ENCODE results near the gene ZNF605.
"Not testable (repeated sequence)": the region's sequence is repeated elsewhere in the genome, so short reads cannot be mapped to it uniquely, and the experiment has no call there.

The ZNF605 gene

DNA sequence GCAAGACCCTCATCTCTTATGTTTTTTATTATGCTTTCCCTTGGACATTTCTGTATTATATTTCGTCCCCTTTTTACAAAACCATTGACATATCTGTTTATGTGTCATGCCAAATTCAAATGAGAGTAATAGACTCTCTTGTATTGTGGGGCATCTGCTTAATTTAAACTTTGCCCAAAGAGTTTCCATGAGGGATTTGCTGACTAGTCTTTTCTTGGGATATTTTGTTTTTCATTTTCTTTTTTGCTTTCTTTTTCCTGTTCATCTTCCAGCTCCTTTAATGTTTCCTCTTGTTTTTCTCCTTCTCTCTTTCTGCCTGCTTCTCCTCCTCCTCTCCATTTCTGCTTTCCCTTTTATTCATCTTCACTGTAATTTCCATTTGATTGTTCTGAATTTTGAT, 16.3 kb upstream of the ZNF605 start:
- TF ChIP-seq, protein P1, sequence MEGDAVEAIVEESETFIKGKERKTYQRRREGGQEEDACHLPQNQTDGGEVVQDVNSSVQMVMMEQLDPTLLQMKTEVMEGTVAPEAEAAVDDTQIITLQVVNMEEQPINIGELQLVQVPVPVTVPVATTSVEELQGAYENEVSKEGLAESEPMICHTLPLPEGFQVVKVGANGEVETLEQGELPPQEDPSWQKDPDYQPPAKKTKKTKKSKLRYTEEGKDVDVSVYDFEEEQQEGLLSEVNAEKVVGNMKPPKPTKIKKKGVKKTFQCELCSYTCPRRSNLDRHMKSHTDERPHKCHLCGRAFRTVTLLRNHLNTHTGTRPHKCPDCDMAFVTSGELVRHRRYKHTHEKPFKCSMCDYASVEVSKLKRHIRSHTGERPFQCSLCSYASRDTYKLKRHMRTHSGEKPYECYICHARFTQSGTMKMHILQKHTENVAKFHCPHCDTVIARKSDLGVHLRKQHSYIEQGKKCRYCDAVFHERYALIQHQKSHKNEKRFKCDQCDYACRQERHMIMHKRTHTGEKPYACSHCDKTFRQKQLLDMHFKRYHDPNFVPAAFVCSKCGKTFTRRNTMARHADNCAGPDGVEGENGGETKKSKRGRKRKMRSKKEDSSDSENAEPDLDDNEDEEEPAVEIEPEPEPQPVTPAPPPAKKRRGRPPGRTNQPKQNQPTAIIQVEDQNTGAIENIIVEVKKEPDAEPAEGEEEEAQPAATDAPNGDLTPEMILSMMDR (conservative IDR thresholded peaks at IDR 0.05; ENCODE audit: low read depth, low read length), result no peak
- H3K36me3 ChIP-seq (ENCODE audit: insufficient read depth), result no peaks in the 10 kb centered on the region
- no peaks in the 10 kb centered on the region for H3K4me1 ChIP-seq (ENCODE audit: low read depth, poor library complexity, severe bottlenecking)
- no peak overlapping the region for H2AFZ ChIP-seq (ENCODE audit: low read depth)
- H3K27ac ChIP-seq, result no peak overlapping the region
- H3K27me3 ChIP-seq (ENCODE audit: insufficient read depth, low read depth), result no peaks in the 10 kb centered on the region
- H3K9ac ChIP-seq, result no peak overlapping the region
- no peaks in the 10 kb centered on the region for H4K20me1 ChIP-seq (ENCODE audit: insufficient read depth)
- H3K4me2 ChIP-seq, result no peak overlapping the region
- no peak overlapping the region for H3K4me3 ChIP-seq (IDR thresholded peaks at IDR 0.05; ENCODE audit: insufficient read depth, low read depth, low read length)
- no peaks in the 10 kb centered on the region for H3K79me2 ChIP-seq (ENCODE audit: insufficient read depth, low read depth)

DNA sequence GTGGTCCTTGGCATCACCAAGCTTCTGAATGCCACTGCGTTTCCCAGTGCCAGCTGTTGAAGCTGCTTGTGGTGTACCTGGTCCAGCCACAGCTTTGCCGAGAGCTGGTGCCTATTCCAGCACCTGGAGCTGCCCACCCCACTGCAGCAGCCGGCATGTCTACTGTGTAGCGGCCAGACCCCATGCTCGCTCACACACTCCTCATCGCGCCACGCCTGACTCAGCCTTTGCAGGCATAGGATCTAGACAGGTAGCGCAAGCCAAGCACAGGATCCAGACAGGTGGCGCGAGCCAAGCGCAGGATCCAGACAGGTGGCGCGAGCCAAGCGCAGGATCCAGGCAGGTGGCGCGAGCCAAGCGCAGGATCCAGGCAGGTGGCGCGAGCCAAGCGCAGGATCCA, 11.6 kb upstream of the ZNF605 start:
- Histone ChIP-seq H3K79me2 (ENCODE audit: insufficient read depth, low read depth) (no peaks in the 10 kb centered on the region), H3K9ac (no peak overlapping the region), H3K4me1 (ENCODE audit: low read depth, poor library complexity, severe bottlenecking) (no peaks in the 10 kb centered on the region), H3K4me2 (no peak overlapping the region), H4K20me1 (ENCODE audit: insufficient read depth) (no peaks in the 10 kb centered on the region), H2AFZ (ENCODE audit: low read depth) (no peak overlapping the region), H3K27ac (no peak overlapping the region), H3K27me3 (ENCODE audit: insufficient read depth, low read depth) (no peaks in the 10 kb centered on the region), H3K36me3 (ENCODE audit: insufficient read depth) (no peaks in the 10 kb centered on the region), H3K4me3 (IDR thresholded peaks at IDR 0.05; ENCODE audit: insufficient read depth, low read depth, low read length) (no peak overlapping the region)
- TF ChIP-seq, protein P1 (conservative IDR thresholded peaks at IDR 0.05; ENCODE audit: low read depth, low read length), result no peak

DNA sequence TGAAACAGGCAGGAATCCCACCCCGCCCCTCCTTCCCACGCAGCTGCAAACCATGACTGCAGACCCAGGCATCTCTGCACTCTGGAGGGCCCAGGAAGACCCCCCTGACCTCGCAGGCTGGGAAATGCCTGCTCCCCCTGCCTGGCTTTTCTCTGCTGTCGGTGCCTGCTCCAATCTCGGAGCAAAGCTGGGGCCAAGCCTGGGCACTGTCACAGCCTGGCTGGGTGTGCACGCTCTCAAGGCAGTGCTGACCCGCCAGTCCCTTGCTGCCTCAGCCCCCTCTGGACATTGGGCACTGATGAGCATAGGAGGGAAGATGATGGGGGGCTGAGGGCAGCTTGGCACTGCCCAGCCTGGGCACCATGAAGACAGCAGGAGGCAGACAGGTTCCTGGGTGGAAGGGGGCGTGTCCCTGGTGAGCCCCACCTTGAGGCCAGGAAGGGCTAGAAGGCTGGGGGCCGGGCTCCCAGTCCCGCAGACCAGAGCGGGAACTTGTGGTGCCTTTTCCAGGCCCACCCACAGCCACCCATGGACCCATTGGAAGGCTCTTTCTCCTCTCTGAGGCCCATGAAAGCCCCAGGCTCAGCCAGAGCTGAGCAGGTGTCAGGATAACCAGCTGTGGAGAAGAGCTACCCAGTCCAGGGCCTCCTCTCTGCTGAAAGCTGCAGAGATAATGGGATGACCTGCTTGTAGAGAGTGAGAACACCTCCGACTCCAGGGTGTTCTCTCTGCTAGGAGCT, 10.7 kb upstream of the ZNF605 start:
- no peaks in the 10 kb centered on the region for H4K20me1 ChIP-seq (ENCODE audit: insufficient read depth)
- H3K4me3 ChIP-seq (IDR thresholded peaks at IDR 0.05; ENCODE audit: insufficient read depth, low read depth, low read length), result no peak overlapping the region
- TF ChIP-seq, protein P1 (conservative IDR thresholded peaks at IDR 0.05; ENCODE audit: low read depth, low read length), result no peak

DNA sequence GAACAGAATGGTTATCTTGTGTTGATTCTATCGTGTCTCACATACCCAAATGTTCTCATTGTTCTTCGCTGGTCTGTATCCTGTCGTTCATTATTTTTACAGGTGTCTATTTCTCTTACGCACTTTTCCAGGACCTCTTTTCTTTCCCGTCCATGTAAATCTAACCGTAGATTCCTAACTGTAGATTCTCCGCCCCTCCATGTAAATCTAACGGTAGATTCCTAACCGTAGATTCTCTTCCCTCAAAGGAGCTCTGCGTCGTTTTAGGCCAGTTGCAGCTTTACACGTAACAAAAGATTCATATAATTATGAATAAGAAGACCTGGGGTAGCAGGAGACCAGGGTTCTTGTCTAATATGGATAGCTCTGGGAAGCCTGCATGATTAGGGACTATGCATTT, 9.7 kb upstream of the ZNF605 start:
- H3K9ac ChIP-seq, result no peak overlapping the region
- TF ChIP-seq, protein P1 (conservative IDR thresholded peaks at IDR 0.05; ENCODE audit: low read depth, low read length), result no peak
- H2AFZ ChIP-seq (ENCODE audit: low read depth), result no peak overlapping the region
- H3K4me3 ChIP-seq (IDR thresholded peaks at IDR 0.05; ENCODE audit: insufficient read depth, low read depth, low read length), result no peak overlapping the region
- H3K79me2 ChIP-seq (ENCODE audit: insufficient read depth, low read depth), result no peaks in the 10 kb centered on the region
- no peak overlapping the region for H3K4me2 ChIP-seq
- H3K27ac ChIP-seq, result no peak overlapping the region
- H3K27me3 ChIP-seq (ENCODE audit: insufficient read depth, low read depth), result no peaks in the 10 kb centered on the region
- no peaks in the 10 kb centered on the region for H3K36me3 ChIP-seq (ENCODE audit: insufficient read depth)
- H3K4me1 ChIP-seq (ENCODE audit: low read depth, poor library complexity, severe bottlenecking), result no peaks in the 10 kb centered on the region
- H4K20me1 ChIP-seq (ENCODE audit: insufficient read depth), result no peaks in the 10 kb centered on the region

More for the DNA sequence above, 10.7 kb upstream of the ZNF605 start:
- Histone ChIP-seq H3K79me2 (ENCODE audit: insufficient read depth, low read depth) (no peaks in the 10 kb centered on the region), H3K27ac (no peak overlapping the region), H3K4me1 (ENCODE audit: low read depth, poor library complexity, severe bottlenecking) (no peaks in the 10 kb centered on the region), H3K4me2 (no peak overlapping the region), H3K27me3 (ENCODE audit: insufficient read depth, low read depth) (no peaks in the 10 kb centered on the region), H2AFZ (ENCODE audit: low read depth) (no peak overlapping the region), H3K36me3 (ENCODE audit: insufficient read depth) (no peaks in the 10 kb centered on the region), H3K9ac (no peak overlapping the region)

DNA sequence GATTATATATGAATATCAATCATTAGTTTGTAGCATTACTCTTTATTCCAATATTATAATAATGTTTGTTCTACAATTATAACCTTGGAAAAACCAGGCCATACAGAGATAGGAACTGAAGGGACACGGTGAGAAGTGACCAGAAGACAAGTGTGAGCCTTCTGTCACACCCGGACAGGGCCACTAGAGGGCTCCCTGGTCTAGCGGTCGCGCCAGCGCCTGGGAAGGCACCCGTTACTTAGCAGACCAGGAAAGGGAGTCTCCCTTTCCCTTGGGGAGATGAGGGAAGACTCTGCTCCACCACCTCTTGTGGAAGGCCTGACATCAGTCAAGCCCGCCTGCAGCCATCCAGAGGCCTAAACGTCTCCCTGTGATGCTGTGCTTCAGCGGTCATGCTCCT, 7.8 kb upstream of the ZNF605 start:
- not testable (repeated sequence) for H3K27me3 ChIP-seq (ENCODE audit: insufficient read depth, low read depth); H3K4me1 ChIP-seq (ENCODE audit: low read depth, poor library complexity, severe bottlenecking); H3K79me2 ChIP-seq (ENCODE audit: insufficient read depth, low read depth); H4K20me1 ChIP-seq (ENCODE audit: insufficient read depth); H3K27ac ChIP-seq; H3K4me2 ChIP-seq; H2AFZ ChIP-seq (ENCODE audit: low read depth); H3K36me3 ChIP-seq (ENCODE audit: insufficient read depth); H3K4me3 ChIP-seq (IDR thresholded peaks at IDR 0.05; ENCODE audit: insufficient read depth, low read depth, low read length); H3K9ac ChIP-seq

DNA sequence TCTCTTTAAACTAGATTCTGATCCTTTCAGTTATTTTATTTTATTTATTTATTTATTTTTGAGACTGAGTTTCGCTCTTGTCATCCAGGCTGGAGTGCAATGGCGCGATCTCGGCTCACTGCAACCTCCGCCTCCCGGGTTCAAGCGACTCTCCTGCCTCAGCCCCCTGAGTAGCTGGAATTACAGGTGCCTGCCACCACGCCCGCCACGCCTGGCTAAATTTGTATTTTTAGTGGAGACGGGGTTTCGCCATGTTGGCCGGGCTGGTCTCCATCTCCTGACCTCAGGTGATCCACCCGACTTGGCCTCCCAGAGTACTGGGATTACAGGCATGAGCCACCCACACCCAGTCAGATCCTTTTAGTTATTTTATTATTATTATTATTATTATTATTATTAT, 5.7 kb upstream of the ZNF605 start:
- not testable (repeated sequence) for H3K36me3 ChIP-seq (ENCODE audit: insufficient read depth); H3K27ac ChIP-seq; H3K27me3 ChIP-seq (ENCODE audit: insufficient read depth, low read depth); H3K4me1 ChIP-seq (ENCODE audit: low read depth, poor library complexity, severe bottlenecking); H3K79me2 ChIP-seq (ENCODE audit: insufficient read depth, low read depth); H4K20me1 ChIP-seq (ENCODE audit: insufficient read depth); H3K9ac ChIP-seq; H3K4me3 ChIP-seq (IDR thresholded peaks at IDR 0.05; ENCODE audit: insufficient read depth, low read depth, low read length); H3K4me2 ChIP-seq; H2AFZ ChIP-seq (ENCODE audit: low read depth)

Measured in KMS-11 (cell line).